Ovary (tissue), 3 donors: Measurements from ENCODE around the gene GIMAP8.

Source experiments
- EP300 ChIP-seq: sonication (generic); formaldehyde crosslinking; IDR thresholded peaks from one replicate; pipeline ENCODE4 v1.6.1; 2017; ENCODE audit warnings: antibody characterized with exemption
- TF ChIP-seq, protein P1 (sequence below), 3 donors: fragments of 450-650 bp in 2 of 3; fragments of 200-600 bp in 1 of 3; IDR thresholded peaks; one replicate each; pipeline versions ENCODE4 v1.5.1 to v1.8.0; 2016 to 2022; ENCODE audit warnings: antibody characterized with exemption in 3 of 3, mild to moderate bottlenecking in 1 of 3
- donor health status: DM: no; HTN: no; CAD: no.

DNA sequence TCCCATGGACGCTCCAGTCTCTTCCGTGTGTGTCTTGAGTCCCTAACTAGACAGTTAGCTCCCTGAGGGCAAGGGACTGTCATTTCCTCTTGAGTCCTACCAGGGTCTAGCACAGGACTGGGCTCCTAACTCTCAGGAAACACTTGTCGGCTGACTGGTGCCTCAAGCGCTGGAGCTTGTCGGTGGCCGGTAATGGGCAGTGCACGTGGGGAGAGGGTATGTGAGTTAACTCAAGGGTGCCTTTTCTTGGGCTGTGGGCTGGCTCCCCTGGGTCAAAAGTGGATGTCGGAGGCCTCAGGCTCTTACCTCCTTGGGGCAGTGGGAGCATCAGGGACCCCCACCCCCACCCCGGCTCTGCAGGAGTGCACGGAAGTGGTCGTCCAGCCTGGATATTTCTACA is 38.4 kb upstream of the GIMAP8 start:
- TF ChIP-seq, protein P1, sequence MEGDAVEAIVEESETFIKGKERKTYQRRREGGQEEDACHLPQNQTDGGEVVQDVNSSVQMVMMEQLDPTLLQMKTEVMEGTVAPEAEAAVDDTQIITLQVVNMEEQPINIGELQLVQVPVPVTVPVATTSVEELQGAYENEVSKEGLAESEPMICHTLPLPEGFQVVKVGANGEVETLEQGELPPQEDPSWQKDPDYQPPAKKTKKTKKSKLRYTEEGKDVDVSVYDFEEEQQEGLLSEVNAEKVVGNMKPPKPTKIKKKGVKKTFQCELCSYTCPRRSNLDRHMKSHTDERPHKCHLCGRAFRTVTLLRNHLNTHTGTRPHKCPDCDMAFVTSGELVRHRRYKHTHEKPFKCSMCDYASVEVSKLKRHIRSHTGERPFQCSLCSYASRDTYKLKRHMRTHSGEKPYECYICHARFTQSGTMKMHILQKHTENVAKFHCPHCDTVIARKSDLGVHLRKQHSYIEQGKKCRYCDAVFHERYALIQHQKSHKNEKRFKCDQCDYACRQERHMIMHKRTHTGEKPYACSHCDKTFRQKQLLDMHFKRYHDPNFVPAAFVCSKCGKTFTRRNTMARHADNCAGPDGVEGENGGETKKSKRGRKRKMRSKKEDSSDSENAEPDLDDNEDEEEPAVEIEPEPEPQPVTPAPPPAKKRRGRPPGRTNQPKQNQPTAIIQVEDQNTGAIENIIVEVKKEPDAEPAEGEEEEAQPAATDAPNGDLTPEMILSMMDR (IDR thresholded peaks at IDR 0.05) = no peak
- TF ChIP-seq EP300 = no peak
